Left ventricle myocardium inferior (tissue), 1 donor: ENCODE results near the gene DOCK9. TPM values are rescaled to one million over a fixed set of nuclear protein-coding genes. Genes with fewer than 3 reads are reported as not detected.

Experiments
- DNase-seq: peaks from one replicate; pipeline ENCODE4 v3.0.0-alpha.2; 2020
- H3K27ac ChIP-seq: fragments of 200-600 bp; replicated peaks from 2 replicates; pipeline ENCODE4 v1.8.0; 2021
- H3K27me3 ChIP-seq: fragments of 200-600 bp; 2 replicates; pipeline ENCODE4 v1.8.0; 2021; ENCODE audit warnings: low read depth
- H3K36me3 ChIP-seq: fragments of 200-600 bp; 2 replicates; pipeline ENCODE4 v1.8.0; 2021
- H3K4me1 ChIP-seq: fragments of 200-600 bp; 2 replicates; pipeline ENCODE4 v1.8.0; 2021
- H3K4me3 ChIP-seq: fragments of 200-600 bp; 2 replicates; pipeline ENCODE4 v1.8.0; 2021; ENCODE audit warnings: mild to moderate bottlenecking, moderate library complexity
- H3K9me3 ChIP-seq: fragments of 200-600 bp; replicated peaks from 2 replicates; pipeline ENCODE4 v1.8.0; 2021
- intact Hi-C: fragments of 100-400 bp; cut with micrococcal nuclease; formaldehyde crosslinking; loops from one replicate; pipeline ENCODE4 v1.11.0; 2022
- total RNA-seq: library from RNA; stranded (reverse); fragmentation: NEBNext Ultra II Directional; extraction: Animal tissue kit (Norgen Biotek cat#: 25700); gene quantifications from one replicate; pipeline ENCODE4 v1.2.1, GENCODE V29; 2021
- TF ChIP-seq, protein P1 (sequence below): fragments of 200-600 bp; IDR thresholded peaks from 2 replicates; pipeline ENCODE4 v1.8.0; 2021; ENCODE audit warnings: antibody characterized with exemption, mild to moderate bottlenecking, borderline replicate concordance
- donor health status: DM: no; HTN: yes; CAD: no; lungs with severe emphysema.

Gene DOCK9
- total RNA-seq, 1 donor from 2014 or later: 36.8 TPM

DNA sequence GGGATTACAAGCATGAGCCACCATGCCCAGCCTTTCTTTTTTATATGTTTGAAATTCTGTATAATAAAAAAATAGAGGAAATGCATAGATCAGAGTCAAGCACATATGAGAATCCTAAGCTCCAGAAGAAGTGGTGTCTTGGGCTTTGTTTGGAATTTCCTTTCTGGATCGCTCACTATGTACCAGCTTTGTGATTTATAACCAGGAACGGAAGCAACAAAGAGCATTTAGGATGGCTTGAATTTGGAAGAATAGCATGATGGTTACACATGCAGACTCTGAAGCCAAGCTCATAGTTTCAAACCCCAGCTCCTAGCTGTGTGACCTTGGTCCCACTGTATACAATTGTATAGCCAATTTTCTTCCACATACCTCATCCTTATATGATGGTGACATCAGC, 197.4 kb downstream of the DOCK9 start:
- DNase-seq: no peak
- intact Hi-C loops: no loop called here
- TF ChIP-seq, protein P1, sequence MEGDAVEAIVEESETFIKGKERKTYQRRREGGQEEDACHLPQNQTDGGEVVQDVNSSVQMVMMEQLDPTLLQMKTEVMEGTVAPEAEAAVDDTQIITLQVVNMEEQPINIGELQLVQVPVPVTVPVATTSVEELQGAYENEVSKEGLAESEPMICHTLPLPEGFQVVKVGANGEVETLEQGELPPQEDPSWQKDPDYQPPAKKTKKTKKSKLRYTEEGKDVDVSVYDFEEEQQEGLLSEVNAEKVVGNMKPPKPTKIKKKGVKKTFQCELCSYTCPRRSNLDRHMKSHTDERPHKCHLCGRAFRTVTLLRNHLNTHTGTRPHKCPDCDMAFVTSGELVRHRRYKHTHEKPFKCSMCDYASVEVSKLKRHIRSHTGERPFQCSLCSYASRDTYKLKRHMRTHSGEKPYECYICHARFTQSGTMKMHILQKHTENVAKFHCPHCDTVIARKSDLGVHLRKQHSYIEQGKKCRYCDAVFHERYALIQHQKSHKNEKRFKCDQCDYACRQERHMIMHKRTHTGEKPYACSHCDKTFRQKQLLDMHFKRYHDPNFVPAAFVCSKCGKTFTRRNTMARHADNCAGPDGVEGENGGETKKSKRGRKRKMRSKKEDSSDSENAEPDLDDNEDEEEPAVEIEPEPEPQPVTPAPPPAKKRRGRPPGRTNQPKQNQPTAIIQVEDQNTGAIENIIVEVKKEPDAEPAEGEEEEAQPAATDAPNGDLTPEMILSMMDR: no peak
- peaks cover 4% of the 10 kb centered on the region for H3K9me3 ChIP-seq
- no peak overlapping the region for H3K27ac ChIP-seq
- no peak overlapping the region for H3K4me3 ChIP-seq
- no peaks in the 10 kb centered on the region for H3K36me3 ChIP-seq
- no peaks in the 10 kb centered on the region for H3K4me1 ChIP-seq
- H3K27me3 ChIP-seq: peaks cover 28% of the 10 kb centered on the region

DNA sequence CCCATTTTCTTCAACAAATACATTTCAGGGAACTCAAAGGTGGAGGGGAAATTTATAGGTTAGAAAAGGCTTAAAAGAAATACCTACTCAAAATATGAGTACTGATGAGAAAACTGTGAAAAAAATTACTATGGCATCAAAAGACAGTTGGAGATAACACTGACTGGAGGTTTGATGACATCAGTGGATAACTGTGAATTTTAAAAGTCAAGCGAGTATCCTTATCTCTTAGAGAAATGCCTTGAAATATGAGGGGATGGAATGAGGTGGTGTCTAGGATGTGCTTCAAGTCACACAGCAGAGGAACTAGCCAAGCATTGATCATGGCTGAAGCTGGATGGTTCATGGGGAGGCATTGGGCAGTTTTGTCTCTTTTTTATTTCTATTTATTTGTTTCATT, 198.2 kb downstream of the DOCK9 start:
- TF ChIP-seq, protein P1: no peak

DNA sequence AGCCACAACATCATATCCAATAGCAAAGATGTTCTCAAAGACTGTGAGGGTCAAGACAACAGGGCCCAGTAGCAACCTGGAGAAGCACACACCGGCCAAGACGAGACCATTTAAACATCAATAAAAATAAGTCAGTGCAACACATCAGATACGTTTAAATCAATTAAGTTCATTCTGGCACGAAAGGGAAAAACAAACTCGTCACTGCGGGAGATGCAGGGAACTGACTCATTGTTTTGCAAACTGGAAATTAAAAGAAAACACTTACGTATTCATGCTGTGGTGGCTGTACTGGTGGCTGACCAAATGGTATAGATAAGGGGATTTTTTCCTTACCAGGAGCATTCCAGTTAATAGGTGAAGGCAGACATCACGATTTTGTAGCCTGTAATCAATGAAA, 199.1 kb downstream of the DOCK9 start:
- DNase-seq: no peak
- TF ChIP-seq, protein P1: no peak

More for the DNA sequence above, 198.2 kb downstream of the DOCK9 start:
- peaks cover 28% of the 10 kb centered on the region for H3K27me3 ChIP-seq
- peaks cover 4% of the 10 kb centered on the region for H3K9me3 ChIP-seq
- H3K4me3 ChIP-seq: no peak overlapping the region
- DNase-seq: no peak
- H3K4me1 ChIP-seq: no peaks in the 10 kb centered on the region
- intact Hi-C loops: no loop called here
- no peaks in the 10 kb centered on the region for H3K36me3 ChIP-seq
- H3K27ac ChIP-seq: no peak overlapping the region

DNA sequence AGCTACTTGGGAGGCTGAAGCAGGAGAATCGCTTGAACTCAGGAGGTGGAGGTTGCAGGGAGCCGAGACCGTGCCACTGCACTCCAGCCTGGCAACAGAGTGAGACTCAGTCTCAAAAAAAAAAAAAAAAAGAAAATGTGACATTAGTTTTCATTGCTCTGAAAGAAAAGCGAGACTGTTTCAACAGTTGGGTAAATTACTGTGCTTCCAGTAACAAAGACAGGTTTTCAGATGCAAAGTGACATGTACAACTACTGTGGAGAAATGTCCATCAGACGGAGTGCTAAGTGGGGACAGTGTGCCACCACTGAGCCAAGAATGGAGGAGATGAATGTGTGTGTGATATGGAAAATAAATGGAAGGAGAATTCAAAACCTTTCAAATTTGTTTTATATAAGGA, 201.2 kb downstream of the DOCK9 start:
- no peak for DNase-seq
- Histone ChIP-seq H3K36me3 (no peaks in the 10 kb centered on the region), H3K4me1 (no peaks in the 10 kb centered on the region), H3K9me3 (no peaks in the 10 kb centered on the region), H3K27ac (no peak overlapping the region), H3K27me3 (peaks cover 17% of the 10 kb centered on the region), H3K4me3 (no peak overlapping the region)
- intact Hi-C loops: no loop called here
- TF ChIP-seq, protein P1: no peak

More for the DNA sequence above, 199.1 kb downstream of the DOCK9 start:
- intact Hi-C loops: no loop called here
- Histone ChIP-seq H3K9me3 (peaks cover 4% of the 10 kb centered on the region), H3K36me3 (no peaks in the 10 kb centered on the region), H3K4me1 (no peaks in the 10 kb centered on the region), H3K4me3 (no peak overlapping the region), H3K27ac (no peak overlapping the region), H3K27me3 (peaks cover 28% of the 10 kb centered on the region)

DNA sequence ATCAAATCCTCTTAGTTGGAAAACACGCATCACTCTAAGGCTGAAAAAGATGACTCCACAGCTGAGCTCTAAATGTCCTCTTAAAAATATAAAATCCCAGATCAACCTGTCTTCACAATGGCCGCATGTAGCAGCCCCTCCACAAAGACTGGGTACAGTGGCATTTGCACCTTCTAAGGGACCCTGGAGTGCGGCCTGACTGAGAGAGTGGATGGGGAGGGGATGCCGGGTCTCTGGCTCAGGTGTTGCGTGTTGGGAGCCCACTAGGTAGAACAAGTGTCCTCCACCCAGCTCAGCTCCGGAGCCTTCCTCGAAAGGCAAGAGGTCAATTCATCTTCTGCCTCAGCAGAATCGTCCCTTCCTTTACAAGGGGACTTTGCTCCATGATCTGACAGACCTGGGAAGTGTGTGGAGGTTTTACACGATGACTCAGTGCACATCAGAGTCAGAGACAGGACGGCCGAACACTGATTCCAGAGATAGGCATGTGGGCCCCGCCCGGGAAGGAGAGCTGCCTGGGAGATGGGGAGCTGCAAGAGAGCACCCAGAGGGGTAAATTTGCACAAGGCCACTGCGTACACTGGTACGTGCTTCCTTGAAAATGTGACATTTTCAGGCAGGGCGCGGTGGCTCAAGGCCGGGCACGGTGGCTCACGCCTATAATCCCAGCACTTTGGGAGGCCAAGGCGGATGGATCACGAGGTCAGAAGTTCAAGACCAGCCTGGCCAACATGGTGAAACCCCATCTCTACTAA, 201.8 kb downstream of the DOCK9 start:
- Histone ChIP-seq H3K9me3 (no peaks in the 10 kb centered on the region), H3K36me3 (no peaks in the 10 kb centered on the region), H3K27ac (no peak overlapping the region), H3K4me3 (no peak overlapping the region), H3K27me3 (peaks cover 10% of the 10 kb centered on the region), H3K4me1 (no peaks in the 10 kb centered on the region)
- TF ChIP-seq, protein P1: no peak
- DNase-seq: no peak
- intact Hi-C loops: no loop called here
